HepG2 (cell line): ENCODE results near the gene NUP214. TPM values are rescaled to one million over a fixed set of nuclear protein-coding genes. Genes with fewer than 3 reads are reported as not detected.
A peak's percentile ranks its signal among the peaks of the same experiment; 100 is the strongest.

Experiments
- GFI1 ChIP-seq: sonication (generic); formaldehyde crosslinking; IDR thresholded peaks from 2 replicates; pipeline ENCODE4 v1.5.0; 2020; ENCODE audit warnings: missing genetic modification reagents, mild to moderate bottlenecking, borderline replicate concordance
- NCOA2 ChIP-seq: sonication (generic); formaldehyde crosslinking; IDR thresholded peaks from 2 replicates; pipeline ENCODE4 v1.8.0; 2022; ENCODE audit warnings: inconsistent platforms
- PITX1 ChIP-seq: sonication (generic); formaldehyde crosslinking; IDR thresholded peaks from 2 replicates; pipeline ENCODE4 v1.5.1; 2020; ENCODE audit warnings: mild to moderate bottlenecking, missing genetic modification reagents
- POLR2AphosphoS2 ChIP-seq: IDR thresholded peaks from 2 replicates; pipeline ENCODE4 v1.6.1; 2011; ENCODE audit warnings: low read depth, low read length, improper control_type of control experiment
- SMYD3 ChIP-seq: sonication (generic); formaldehyde crosslinking; IDR thresholded peaks from 2 replicates; pipeline ENCODE4 v1.8.1; 2023; ENCODE audit warnings: mild to moderate bottlenecking, missing genetic modification reagents
- SP140L ChIP-seq: sonication (generic); formaldehyde crosslinking; IDR thresholded peaks from 2 replicates; pipeline ENCODE4 v1.4.0; 2020; ENCODE audit warnings: missing genetic modification reagents, borderline replicate concordance
- ZFAT ChIP-seq: sonication (generic); formaldehyde crosslinking; conservative IDR thresholded peaks from 2 replicates; pipeline ENCODE4 v1.8.1; 2023; ENCODE audit warnings: missing genetic modification reagents, inconsistent platforms
- ZNF543 ChIP-seq: sonication (generic); formaldehyde crosslinking; IDR thresholded peaks from 2 replicates; pipeline ENCODE4 v1.4.0; 2020; ENCODE audit warnings: mild to moderate bottlenecking, missing genetic modification reagents
- ZNF547 ChIP-seq: sonication (generic); formaldehyde crosslinking; IDR thresholded peaks from 2 replicates; pipeline ENCODE4 v1.5.1; 2020; ENCODE audit warnings: mild to moderate bottlenecking, missing genetic modification reagents
- polyA plus RNA-seq, 8 experiments: library from polyadenylated mRNA; depleted of rRNA in 3 of 8; stranded (reverse) in 7 of 8; unstranded in 1 of 8; fragments of >200 nt; fragmentation: Illumina TruSeq in 4 of 8; extraction: Trizol in 4 of 8; gene quantifications; 2 replicates each; pipeline versions ENCODE4 v1.2.1 to v1.2.3, GENCODE V29; 2011 to 2016; ENCODE audit warnings: low read depth in 4 of 8, missing spikeins in 1 of 8, mixed read lengths in 1 of 8; ENCODE audit not compliant: insufficient read depth in 1 of 8
- total RNA-seq, 5 experiments: library from RNA; depleted of rRNA; stranded (reverse); fragments of >200 nt; fragmentation: Illumina TruSeq; extraction: Trizol; gene quantifications; 2 replicates each; pipeline ENCODE4 v1.2.3, GENCODE V29; 2016; ENCODE audit warnings: low read depth in 1 of 5
- TF ChIP-seq, protein P1 (sequence below): sonication (generic); formaldehyde crosslinking; IDR thresholded peaks from 2 replicates; pipeline ENCODE4 v1.4.0; 2020; ENCODE audit warnings: missing genetic modification reagents
- TF ChIP-seq, protein P2 (sequence below): sonication (generic); formaldehyde crosslinking; IDR thresholded peaks from 2 replicates; pipeline ENCODE4 v1.8.0; 2022; ENCODE audit warnings: missing genetic modification reagents, mild to moderate bottlenecking, inconsistent platforms, borderline replicate concordance
- TF ChIP-seq, protein P3 (sequence below): sonication (generic); formaldehyde crosslinking; IDR thresholded peaks from 2 replicates; pipeline ENCODE4 v1.4.0; 2020; ENCODE audit warnings: missing genetic modification reagents, borderline replicate concordance
- TF ChIP-seq, protein P4 (sequence below): sonication (generic); formaldehyde crosslinking; IDR thresholded peaks from 2 replicates; pipeline ENCODE4 v1.4.0; 2020; ENCODE audit warnings: missing genetic modification reagents, borderline replicate concordance
- TF ChIP-seq, protein P5 (sequence below): IDR thresholded peaks from 2 replicates; pipeline ENCODE4 v1.6.1; 2018; ENCODE audit warnings: missing genetic modification reagents

NUP214 gene
- total and polyA plus RNA-seq, 2 of the 13 experiments (the other 11 are each of a cell fraction or from before 2014, with no cell fraction given), result 8.4 to 16.0 TPM

DNA sequence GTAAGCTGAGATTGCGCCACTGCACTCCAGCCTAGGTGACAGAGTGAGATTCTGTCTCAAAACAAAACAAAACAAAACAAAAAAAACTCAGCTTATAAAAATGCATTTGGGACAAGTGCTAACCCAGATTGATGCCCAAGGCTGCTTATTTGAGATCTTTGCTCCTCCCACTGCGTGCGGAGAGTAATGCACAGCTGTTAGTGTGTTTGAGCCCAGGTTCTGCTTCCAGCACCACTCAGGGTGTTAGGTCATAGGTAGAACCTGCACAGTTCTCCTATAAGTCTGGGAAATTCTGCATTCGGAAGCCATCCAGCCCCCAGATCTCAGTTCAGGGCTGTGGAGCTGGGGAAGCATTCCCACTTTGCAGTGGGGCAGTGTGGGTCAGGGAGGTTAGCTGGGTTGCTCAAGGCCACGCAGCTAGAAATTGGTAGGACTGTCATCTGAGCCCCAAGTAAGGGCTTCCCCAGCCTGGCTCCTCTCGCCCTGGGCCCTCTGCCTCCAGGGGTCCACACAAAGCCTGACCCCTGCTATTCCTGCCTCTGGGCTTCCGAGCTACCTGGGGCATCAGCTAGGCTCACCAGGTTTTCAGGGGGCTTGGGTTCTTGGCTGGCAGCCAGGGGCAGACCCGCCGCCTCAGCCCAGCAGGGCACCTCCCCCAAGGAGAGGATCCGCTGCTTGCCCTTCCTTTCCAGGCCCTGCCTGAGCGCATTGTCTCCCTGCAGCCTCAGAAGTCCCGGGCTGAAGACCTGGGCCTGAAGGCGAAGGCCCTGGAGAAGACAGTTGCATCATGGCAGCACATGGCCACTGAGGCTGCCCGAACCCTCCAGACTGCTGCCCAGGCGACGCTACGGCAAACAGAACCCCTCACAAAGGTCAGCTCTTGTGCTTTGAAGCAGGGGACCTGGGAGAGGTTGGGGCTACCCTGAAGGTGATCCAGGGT, 46.7 kb upstream of the NUP214 start (continued):
- TF ChIP-seq, protein P1, sequence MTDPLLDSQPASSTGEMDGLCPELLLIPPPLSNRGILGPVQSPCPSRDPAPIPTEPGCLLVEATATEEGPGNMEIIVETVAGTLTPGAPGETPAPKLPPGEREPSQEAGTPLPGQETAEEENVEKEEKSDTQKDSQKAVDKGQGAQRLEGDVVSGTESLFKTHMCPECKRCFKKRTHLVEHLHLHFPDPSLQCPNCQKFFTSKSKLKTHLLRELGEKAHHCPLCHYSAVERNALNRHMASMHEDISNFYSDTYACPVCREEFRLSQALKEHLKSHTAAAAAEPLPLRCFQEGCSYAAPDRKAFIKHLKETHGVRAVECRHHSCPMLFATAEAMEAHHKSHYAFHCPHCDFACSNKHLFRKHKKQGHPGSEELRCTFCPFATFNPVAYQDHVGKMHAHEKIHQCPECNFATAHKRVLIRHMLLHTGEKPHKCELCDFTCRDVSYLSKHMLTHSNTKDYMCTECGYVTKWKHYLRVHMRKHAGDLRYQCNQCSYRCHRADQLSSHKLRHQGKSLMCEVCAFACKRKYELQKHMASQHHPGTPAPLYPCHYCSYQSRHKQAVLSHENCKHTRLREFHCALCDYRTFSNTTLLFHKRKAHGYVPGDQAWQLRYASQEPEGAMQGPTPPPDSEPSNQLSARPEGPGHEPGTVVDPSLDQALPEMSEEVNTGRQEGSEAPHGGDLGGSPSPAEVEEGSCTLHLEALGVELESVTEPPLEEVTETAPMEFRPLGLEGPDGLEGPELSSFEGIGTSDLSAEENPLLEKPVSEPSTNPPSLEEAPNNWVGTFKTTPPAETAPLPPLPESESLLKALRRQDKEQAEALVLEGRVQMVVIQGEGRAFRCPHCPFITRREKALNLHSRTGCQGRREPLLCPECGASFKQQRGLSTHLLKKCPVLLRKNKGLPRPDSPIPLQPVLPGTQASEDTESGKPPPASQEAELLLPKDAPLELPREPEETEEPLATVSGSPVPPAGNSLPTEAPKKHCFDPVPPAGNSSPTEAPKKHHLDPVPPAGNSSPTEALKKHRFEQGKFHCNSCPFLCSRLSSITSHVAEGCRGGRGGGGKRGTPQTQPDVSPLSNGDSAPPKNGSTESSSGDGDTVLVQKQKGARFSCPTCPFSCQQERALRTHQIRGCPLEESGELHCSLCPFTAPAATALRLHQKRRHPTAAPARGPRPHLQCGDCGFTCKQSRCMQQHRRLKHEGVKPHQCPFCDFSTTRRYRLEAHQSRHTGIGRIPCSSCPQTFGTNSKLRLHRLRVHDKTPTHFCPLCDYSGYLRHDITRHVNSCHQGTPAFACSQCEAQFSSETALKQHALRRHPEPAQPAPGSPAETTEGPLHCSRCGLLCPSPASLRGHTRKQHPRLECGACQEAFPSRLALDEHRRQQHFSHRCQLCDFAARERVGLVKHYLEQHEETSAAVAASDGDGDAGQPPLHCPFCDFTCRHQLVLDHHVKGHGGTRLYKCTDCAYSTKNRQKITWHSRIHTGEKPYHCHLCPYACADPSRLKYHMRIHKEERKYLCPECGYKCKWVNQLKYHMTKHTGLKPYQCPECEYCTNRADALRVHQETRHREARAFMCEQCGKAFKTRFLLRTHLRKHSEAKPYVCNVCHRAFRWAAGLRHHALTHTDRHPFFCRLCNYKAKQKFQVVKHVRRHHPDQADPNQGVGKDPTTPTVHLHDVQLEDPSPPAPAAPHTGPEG, result no peak
- no peak for TF ChIP-seq SP140L (CRISPR knock-in tag)
- no peak for TF ChIP-seq POLR2AphosphoS2
- TF ChIP-seq, protein P2, sequence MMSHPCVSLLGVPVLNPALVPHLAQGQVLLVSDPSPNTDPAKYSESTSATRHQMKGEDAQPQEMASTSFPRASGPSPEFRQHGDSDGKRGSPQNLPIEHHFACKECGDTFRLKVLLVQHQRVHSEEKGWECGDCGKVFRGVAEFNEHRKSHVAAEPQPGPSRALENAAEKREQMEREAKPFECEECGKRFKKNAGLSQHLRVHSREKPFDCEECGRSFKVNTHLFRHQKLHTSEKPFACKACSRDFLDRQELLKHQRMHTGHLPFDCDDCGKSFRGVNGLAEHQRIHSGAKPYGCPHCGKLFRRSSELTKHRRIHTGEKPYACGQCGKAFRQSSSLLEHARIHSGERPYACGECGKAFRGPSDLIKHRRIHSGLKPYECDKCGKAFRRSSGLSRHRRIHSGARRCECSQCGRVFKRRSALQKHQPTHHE, result no peak
- TF ChIP-seq SMYD3 (CRISPR knock-in tag), result no peak
- TF ChIP-seq NCOA2 (CRISPR knock-in tag), result peak; percentile 22; the same call in 1 of the 2 replicates
- TF ChIP-seq ZNF543 (CRISPR knock-in tag), result no peak
- TF ChIP-seq, protein P3, sequence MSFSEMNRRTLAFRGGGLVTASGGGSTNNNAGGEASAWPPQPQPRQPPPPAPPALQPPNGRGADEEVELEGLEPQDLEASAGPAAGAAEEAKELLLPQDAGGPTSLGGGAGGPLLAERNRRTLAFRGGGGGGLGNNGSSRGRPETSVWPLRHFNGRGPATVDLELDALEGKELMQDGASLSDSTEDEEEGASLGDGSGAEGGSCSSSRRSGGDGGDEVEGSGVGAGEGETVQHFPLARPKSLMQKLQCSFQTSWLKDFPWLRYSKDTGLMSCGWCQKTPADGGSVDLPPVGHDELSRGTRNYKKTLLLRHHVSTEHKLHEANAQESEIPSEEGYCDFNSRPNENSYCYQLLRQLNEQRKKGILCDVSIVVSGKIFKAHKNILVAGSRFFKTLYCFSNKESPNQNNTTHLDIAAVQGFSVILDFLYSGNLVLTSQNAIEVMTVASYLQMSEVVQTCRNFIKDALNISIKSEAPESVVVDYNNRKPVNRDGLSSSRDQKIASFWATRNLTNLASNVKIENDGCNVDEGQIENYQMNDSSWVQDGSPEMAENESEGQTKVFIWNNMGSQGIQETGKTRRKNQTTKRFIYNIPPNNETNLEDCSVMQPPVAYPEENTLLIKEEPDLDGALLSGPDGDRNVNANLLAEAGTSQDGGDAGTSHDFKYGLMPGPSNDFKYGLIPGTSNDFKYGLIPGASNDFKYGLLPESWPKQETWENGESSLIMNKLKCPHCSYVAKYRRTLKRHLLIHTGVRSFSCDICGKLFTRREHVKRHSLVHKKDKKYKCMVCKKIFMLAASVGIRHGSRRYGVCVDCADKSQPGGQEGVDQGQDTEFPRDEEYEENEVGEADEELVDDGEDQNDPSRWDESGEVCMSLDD (CRISPR knock-in tag), result peak; percentile 87
- TF ChIP-seq, protein P4, sequence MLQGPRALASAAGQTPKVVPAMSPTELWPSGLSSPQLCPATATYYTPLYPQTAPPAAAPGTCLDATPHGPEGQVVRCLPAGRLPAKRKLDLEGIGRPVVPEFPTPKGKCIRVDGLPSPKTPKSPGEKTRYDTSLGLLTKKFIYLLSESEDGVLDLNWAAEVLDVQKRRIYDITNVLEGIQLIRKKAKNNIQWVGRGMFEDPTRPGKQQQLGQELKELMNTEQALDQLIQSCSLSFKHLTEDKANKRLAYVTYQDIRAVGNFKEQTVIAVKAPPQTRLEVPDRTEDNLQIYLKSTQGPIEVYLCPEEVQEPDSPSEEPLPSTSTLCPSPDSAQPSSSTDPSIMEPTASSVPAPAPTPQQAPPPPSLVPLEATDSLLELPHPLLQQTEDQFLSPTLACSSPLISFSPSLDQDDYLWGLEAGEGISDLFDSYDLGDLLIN, result no peak
- TF ChIP-seq PITX1, result peak; percentile 57; the same call in 1 of the 2 replicates
- TF ChIP-seq, protein P5, sequence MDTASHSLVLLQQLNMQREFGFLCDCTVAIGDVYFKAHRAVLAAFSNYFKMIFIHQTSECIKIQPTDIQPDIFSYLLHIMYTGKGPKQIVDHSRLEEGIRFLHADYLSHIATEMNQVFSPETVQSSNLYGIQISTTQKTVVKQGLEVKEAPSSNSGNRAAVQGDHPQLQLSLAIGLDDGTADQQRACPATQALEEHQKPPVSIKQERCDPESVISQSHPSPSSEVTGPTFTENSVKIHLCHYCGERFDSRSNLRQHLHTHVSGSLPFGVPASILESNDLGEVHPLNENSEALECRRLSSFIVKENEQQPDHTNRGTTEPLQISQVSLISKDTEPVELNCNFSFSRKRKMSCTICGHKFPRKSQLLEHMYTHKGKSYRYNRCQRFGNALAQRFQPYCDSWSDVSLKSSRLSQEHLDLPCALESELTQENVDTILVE (CRISPR knock-in tag), result no peak
- TF ChIP-seq ZFAT (CRISPR knock-in tag), result no peak
- no peak for TF ChIP-seq GFI1 (CRISPR knock-in tag)
- TF ChIP-seq ZNF547, result no peak
